Osteocyte (in vitro differentiated cells): ENCODE measurements around the gene SH3RF1. TPM values are rescaled to one million over a fixed set of nuclear protein-coding genes. Genes with fewer than 3 reads are reported as not detected.
A peak's percentile ranks its signal among the peaks of the same experiment; 100 is the strongest.

ENCODE experiments used
- DNase-seq: peaks from one replicate; pipeline ENCODE4 v3.0.0; 2021; ENCODE audit warnings: mixed read lengths; ENCODE audit not compliant: unreplicated experiment; ENCODE audit errors: extremely low spot score
- H3K27ac Mint-ChIP-seq: one replicate; pipeline ENCODE4 v1.8.0; 2021; ENCODE audit warnings: mild to moderate bottlenecking, mixed read lengths; ENCODE audit not compliant: unreplicated experiment
- H3K27me3 Mint-ChIP-seq: one replicate; pipeline ENCODE4 v1.8.0; 2021; ENCODE audit warnings: mixed read lengths; ENCODE audit not compliant: unreplicated experiment
- H3K36me3 Mint-ChIP-seq: one replicate; pipeline ENCODE4 v1.8.0; 2021; ENCODE audit warnings: mixed read lengths; ENCODE audit not compliant: unreplicated experiment
- H3K4me1 Mint-ChIP-seq: one replicate; pipeline ENCODE4 v1.8.0; 2021; ENCODE audit warnings: mixed read lengths; ENCODE audit not compliant: unreplicated experiment
- H3K4me3 Mint-ChIP-seq: one replicate; pipeline ENCODE4 v1.8.0; 2021; ENCODE audit warnings: mild to moderate bottlenecking, moderate library complexity, mixed read lengths; ENCODE audit not compliant: unreplicated experiment
- H3K9me3 Mint-ChIP-seq: one replicate; pipeline ENCODE4 v1.8.0; 2021; ENCODE audit warnings: mixed read lengths; ENCODE audit not compliant: unreplicated experiment
- total RNA-seq: library from RNA; stranded (reverse); gene quantifications from 2 replicates; pipeline ENCODE4 v1.2.1, GENCODE V29; 2021
- TF ChIP-seq, protein P1 (sequence below): fragments of 200-600 bp; sonication (generic); IDR thresholded peaks from 2 replicates; pipeline ENCODE4 v1.5.0; 2021; ENCODE audit warnings: antibody characterized with exemption, mild to moderate bottlenecking, moderate library complexity

Gene SH3RF1
- total RNA-seq, 1 donor from 2014 or later, result 31.8 TPM

DNA sequence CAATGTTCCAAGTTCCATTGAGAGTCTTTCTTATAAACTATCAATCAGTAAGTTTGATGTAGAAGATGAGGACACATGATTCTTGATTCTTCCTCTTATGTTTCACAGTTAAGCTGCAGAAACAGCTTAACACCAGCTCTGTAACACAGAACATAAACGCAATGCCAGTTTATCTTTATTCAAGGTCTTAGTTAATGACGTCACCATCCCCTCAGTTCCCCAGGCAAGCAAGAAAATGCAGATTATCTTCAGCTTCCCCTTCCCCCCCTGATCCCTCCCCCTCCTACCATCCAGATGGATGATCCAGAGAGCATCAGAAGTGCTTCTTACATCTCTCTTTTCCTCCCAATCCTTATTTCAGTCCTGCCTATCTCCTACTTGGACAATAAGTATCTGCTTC lies 4.4 kb upstream of the SH3RF1 start:
- TF ChIP-seq, protein P1, sequence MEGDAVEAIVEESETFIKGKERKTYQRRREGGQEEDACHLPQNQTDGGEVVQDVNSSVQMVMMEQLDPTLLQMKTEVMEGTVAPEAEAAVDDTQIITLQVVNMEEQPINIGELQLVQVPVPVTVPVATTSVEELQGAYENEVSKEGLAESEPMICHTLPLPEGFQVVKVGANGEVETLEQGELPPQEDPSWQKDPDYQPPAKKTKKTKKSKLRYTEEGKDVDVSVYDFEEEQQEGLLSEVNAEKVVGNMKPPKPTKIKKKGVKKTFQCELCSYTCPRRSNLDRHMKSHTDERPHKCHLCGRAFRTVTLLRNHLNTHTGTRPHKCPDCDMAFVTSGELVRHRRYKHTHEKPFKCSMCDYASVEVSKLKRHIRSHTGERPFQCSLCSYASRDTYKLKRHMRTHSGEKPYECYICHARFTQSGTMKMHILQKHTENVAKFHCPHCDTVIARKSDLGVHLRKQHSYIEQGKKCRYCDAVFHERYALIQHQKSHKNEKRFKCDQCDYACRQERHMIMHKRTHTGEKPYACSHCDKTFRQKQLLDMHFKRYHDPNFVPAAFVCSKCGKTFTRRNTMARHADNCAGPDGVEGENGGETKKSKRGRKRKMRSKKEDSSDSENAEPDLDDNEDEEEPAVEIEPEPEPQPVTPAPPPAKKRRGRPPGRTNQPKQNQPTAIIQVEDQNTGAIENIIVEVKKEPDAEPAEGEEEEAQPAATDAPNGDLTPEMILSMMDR, result no peak
- no peaks in the 10 kb centered on the region for H3K27me3 Mint-ChIP-seq
- no peak overlapping the region for H3K27ac Mint-ChIP-seq
- H3K36me3 Mint-ChIP-seq, result no peaks in the 10 kb centered on the region
- no peak for DNase-seq
- no peak overlapping the region for H3K4me3 Mint-ChIP-seq
- no peaks in the 10 kb centered on the region for H3K9me3 Mint-ChIP-seq
- peaks cover 31% of the 10 kb centered on the region for H3K4me1 Mint-ChIP-seq

DNA sequence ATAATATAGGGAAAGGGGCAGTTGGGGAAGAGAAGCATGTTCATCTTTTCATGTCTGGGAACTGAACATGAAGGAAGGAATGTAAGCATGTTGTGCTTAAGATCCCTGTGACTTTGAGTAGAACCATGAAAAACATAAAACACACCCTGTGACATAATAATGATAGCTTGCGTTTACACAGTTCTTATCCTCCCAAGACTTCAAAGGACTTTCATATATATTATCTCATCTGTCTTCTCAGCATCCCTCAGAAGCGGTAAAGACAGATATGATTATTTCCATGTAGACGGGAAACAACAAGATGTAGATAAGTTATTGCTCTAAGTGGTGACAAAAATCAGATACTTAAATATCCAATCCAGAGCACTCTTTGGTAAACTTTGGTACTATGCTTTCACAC lies 3.3 kb upstream of the SH3RF1 start:
- H3K4me1 Mint-ChIP-seq, result peaks cover 30% of the 10 kb centered on the region
- no peaks in the 10 kb centered on the region for H3K36me3 Mint-ChIP-seq
- no peak overlapping the region for H3K27ac Mint-ChIP-seq
- DNase-seq, result no peak
- no peak overlapping the region for H3K4me3 Mint-ChIP-seq
- no peaks in the 10 kb centered on the region for H3K9me3 Mint-ChIP-seq
- TF ChIP-seq, protein P1, result no peak
- no peaks in the 10 kb centered on the region for H3K27me3 Mint-ChIP-seq

DNA sequence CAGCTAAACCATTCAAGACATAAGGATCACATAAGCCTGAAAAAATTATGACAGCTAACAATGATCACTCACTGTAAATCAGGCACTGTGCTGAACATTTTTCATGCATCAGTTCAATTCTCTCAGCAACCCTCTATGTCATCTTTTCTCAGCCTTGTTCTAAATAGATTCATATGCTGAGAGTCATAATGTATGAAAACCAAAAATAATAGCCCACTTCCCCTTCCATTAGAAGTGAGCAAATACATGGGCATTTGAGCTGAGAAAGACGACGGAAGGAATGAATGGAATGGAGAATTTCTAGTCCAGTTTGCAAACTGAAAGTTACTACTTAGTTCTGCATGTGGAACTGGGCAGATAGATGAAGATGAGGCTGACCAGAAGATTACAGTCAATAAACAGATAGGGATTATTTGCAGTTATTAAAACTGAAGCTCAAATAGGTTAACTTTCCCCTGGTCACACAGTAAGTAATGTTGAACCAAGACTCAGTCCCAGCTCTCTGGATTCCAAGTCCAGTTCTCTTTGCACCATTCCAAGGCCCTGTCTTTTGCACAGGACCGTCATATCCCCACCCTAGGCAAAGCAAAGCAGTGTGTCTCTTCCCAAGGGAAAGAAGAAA lies 1.6 kb upstream of the SH3RF1 start:
- Mint-ChIP-seq H3K4me3 (peak overlapping the region; percentile 77), H3K9me3 (no peaks in the 10 kb centered on the region), H3K4me1 (peaks cover 36% of the 10 kb centered on the region), H3K27me3 (no peaks in the 10 kb centered on the region), H3K27ac (peak overlapping the region; percentile 86), H3K36me3 (no peaks in the 10 kb centered on the region)
- TF ChIP-seq, protein P1, result no peak
- DNase-seq, result no peak

DNA sequence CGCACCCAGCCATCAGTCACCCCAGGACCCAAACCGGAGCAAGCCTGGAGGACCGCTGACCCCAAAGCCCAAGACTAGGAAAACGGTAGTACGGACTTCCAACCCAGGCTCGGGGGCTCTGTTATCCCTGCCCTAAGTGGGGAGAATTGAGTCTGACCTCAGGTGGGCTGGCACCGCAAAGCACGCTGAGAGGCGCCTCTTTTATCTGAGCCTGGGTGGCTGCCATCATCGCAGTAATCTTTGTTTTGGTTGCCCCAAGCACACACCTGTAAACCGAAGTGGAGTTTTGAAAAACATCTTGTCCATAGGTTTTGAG lies 894 bp upstream of the SH3RF1 start:
- TF ChIP-seq, protein P1, result no peak
- H3K4me3 Mint-ChIP-seq, result peak overlapping the region; percentile 77
- no peaks in the 10 kb centered on the region for H3K27me3 Mint-ChIP-seq
- H3K4me1 Mint-ChIP-seq, result peaks cover 43% of the 10 kb centered on the region
- no peaks in the 10 kb centered on the region for H3K9me3 Mint-ChIP-seq
- no peaks in the 10 kb centered on the region for H3K36me3 Mint-ChIP-seq
- no peak for DNase-seq
- H3K27ac Mint-ChIP-seq, result peak overlapping the region; percentile 86

DNA sequence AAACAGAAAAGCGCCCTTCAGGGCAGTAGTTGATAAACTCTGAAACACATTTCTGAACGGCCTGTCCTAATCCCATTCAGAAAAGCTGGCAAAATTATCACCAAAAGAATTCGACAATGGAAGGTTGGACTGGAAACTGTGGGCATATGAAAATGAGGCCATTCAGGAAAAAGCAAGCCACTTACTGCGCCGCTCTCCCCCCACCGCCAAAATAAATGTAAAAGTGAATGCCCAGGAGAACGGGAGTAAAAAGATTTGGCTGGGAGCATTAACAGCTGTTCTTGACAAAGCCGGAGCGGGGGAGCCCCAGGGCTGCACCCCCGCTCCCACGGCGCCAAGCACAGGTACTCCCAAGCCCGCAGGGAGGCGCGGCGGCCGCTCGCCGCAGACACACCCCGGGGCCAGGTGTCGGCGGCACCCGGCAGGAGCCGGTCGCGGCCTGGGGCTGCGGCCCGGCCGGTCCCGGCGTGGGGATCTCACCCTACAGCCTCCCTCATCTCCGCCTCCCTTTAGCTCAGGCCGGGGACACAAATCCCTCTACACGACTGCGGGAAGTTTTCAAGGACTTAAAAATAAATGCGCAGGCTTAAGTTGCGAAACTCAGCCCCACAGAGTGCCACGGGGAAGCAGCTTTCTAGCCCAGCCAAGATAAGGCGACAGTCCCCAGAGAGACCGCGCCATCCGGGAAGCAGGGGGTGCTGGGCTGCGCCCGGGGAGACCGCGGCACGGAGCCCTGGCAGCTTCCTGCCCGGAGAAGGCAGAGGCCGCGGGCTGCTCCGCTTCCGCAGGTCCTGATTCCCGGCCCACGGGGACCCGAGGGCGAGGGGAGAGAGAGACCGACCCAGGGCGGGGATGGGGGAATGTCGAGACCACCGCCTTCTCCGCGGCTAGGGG lies 593 bp downstream of the SH3RF1 start:
- Mint-ChIP-seq H3K4me3 (peak overlapping the region; percentile 92), H3K27ac (peak overlapping the region; percentile 92), H3K4me1 (peaks cover 56% of the 10 kb centered on the region), H3K27me3 (no peaks in the 10 kb centered on the region), H3K36me3 (peaks cover 5% of the 10 kb centered on the region), H3K9me3 (no peaks in the 10 kb centered on the region)
- TF ChIP-seq, protein P1, result no peak
- peak; percentile 86 for DNase-seq
